KMS-11 (cell line): ENCODE data around the gene ZC2HC1B.

ENCODE experiments used
- H2AFZ ChIP-seq: fragments of 200-600 bp; sonication (generic); 2 replicates; pipeline ENCODE4 v1.6.1; 2016; ENCODE audit warnings: antibody characterized with exemption, mixed run types, low read depth
- H3K27ac ChIP-seq: fragments of 200-600 bp; sonication (generic); 2 replicates; pipeline ENCODE4 v1.6.1; 2016; ENCODE audit warnings: mild to moderate bottlenecking, mixed run types
- H3K27me3 ChIP-seq: fragments of 200-600 bp; sonication (generic); 2 replicates; pipeline ENCODE4 v1.6.1; 2017; ENCODE audit warnings: mild to moderate bottlenecking, low read depth, mixed run types, moderate library complexity; ENCODE audit not compliant: insufficient read depth
- H3K36me3 ChIP-seq: fragments of 200-600 bp; sonication (generic); 2 replicates; pipeline ENCODE4 v1.6.1; 2017; ENCODE audit warnings: mild to moderate bottlenecking, mixed run types; ENCODE audit not compliant: insufficient read depth
- H3K4me1 ChIP-seq: fragments of 200-600 bp; sonication (generic); 2 replicates; pipeline ENCODE4 v1.6.1; 2016; ENCODE audit warnings: mild to moderate bottlenecking, low read depth, mixed run types; ENCODE audit not compliant: poor library complexity, severe bottlenecking
- H3K4me2 ChIP-seq: fragments of 200-600 bp; sonication (generic); 2 replicates; pipeline ENCODE4 v1.7.0; 2016; ENCODE audit warnings: mild to moderate bottlenecking, mixed run types
- H3K4me3 ChIP-seq: fragments of 200-600 bp; sonication (generic); IDR thresholded peaks from 2 replicates; pipeline ENCODE4 v1.6.1; 2017; ENCODE audit warnings: low read depth, low read length, mixed read lengths; ENCODE audit not compliant: insufficient read depth
- H3K79me2 ChIP-seq: fragments of 200-600 bp; sonication (generic); 2 replicates; pipeline ENCODE4 v1.6.1; 2016; ENCODE audit warnings: low read depth, mixed run types; ENCODE audit not compliant: insufficient read depth
- H3K9ac ChIP-seq: fragments of 200-600 bp; sonication (generic); 2 replicates; pipeline ENCODE4 v1.6.1; 2016; ENCODE audit warnings: mild to moderate bottlenecking, mixed run types
- H4K20me1 ChIP-seq: fragments of 200-600 bp; sonication (generic); 2 replicates; pipeline ENCODE4 v1.6.1; 2016; ENCODE audit warnings: mild to moderate bottlenecking, mixed run types; ENCODE audit not compliant: insufficient read depth
- TF ChIP-seq, protein P1 (sequence below): fragments of 200-600 bp; sonication (generic); conservative IDR thresholded peaks from 2 replicates; pipeline ENCODE4 v1.6.1; 2017; ENCODE audit warnings: low read depth, mild to moderate bottlenecking, antibody characterized with exemption, low read length, moderate library complexity, mixed read lengths

ZC2HC1B gene

GRCh38 chr6:143823548-143823947 lies 40.7 kb upstream of the ZC2HC1B start:
- Histone ChIP-seq H3K27me3 (no peaks in the 10 kb centered on the region), H3K36me3 (no peaks in the 10 kb centered on the region), H3K79me2 (no peaks in the 10 kb centered on the region), H3K4me2 (no peak overlapping the region), H4K20me1 (no peaks in the 10 kb centered on the region), H3K4me3 (no peak overlapping the region), H3K4me1 (no peaks in the 10 kb centered on the region), H3K27ac (no peak overlapping the region), H2AFZ (no peak overlapping the region), H3K9ac (no peak overlapping the region)
- TF ChIP-seq, protein P1, sequence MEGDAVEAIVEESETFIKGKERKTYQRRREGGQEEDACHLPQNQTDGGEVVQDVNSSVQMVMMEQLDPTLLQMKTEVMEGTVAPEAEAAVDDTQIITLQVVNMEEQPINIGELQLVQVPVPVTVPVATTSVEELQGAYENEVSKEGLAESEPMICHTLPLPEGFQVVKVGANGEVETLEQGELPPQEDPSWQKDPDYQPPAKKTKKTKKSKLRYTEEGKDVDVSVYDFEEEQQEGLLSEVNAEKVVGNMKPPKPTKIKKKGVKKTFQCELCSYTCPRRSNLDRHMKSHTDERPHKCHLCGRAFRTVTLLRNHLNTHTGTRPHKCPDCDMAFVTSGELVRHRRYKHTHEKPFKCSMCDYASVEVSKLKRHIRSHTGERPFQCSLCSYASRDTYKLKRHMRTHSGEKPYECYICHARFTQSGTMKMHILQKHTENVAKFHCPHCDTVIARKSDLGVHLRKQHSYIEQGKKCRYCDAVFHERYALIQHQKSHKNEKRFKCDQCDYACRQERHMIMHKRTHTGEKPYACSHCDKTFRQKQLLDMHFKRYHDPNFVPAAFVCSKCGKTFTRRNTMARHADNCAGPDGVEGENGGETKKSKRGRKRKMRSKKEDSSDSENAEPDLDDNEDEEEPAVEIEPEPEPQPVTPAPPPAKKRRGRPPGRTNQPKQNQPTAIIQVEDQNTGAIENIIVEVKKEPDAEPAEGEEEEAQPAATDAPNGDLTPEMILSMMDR, result no peak

GRCh38 chr6:143828572-143828971 lies 35.7 kb upstream of the ZC2HC1B start:
- Histone ChIP-seq H3K4me1 (no peaks in the 10 kb centered on the region), H3K79me2 (no peaks in the 10 kb centered on the region), H2AFZ (no peak overlapping the region), H3K27me3 (no peaks in the 10 kb centered on the region), H4K20me1 (no peaks in the 10 kb centered on the region), H3K4me3 (no peak overlapping the region), H3K27ac (no peak overlapping the region), H3K4me2 (no peak overlapping the region), H3K9ac (no peak overlapping the region), H3K36me3 (no peaks in the 10 kb centered on the region)
- TF ChIP-seq, protein P1, result no peak

- Histone ChIP-seq H2AFZ (no peak overlapping the region), H3K79me2 (no peaks in the 10 kb centered on the region), H3K27ac (no peak overlapping the region), H3K4me3 (no peak overlapping the region), H3K36me3 (no peaks in the 10 kb centered on the region), H3K27me3 (no peaks in the 10 kb centered on the region), H4K20me1 (no peaks in the 10 kb centered on the region), H3K4me2 (no peak overlapping the region), H3K9ac (no peak overlapping the region), H3K4me1 (no peaks in the 10 kb centered on the region)
- TF ChIP-seq, protein P1, result no peak
These were observed 28.1 kb upstream of the ZC2HC1B start for GRCh38 chr6:143836150-143836549.

- no peak overlapping the region for H3K9ac ChIP-seq
- TF ChIP-seq, protein P1, result no peak
- no peaks in the 10 kb centered on the region for H3K27me3 ChIP-seq
- no peak overlapping the region for H2AFZ ChIP-seq
- H3K27ac ChIP-seq, result no peak overlapping the region
- H3K4me2 ChIP-seq, result no peak overlapping the region
- peaks cover 3% of the 10 kb centered on the region for H3K79me2 ChIP-seq
- no peaks in the 10 kb centered on the region for H4K20me1 ChIP-seq
- H3K36me3 ChIP-seq, result no peaks in the 10 kb centered on the region
- no peak overlapping the region for H3K4me3 ChIP-seq
- H3K4me1 ChIP-seq, result peaks cover 5% of the 10 kb centered on the region
These were observed 25.9 kb upstream of the ZC2HC1B start for GRCh38 chr6:143838395-143838794.
